ENCODE results near the gene NUDT4. TPM values are rescaled to one million over a fixed set of nuclear protein-coding genes. Genes with fewer than 3 reads are reported as not detected.

Gene NUDT4
- total and polyA plus RNA-seq, 9 of the 15 experiments (the other 6 are each of a cell fraction or from before 2014, with no cell fraction given) = 38.1 to 164 (median 99.2) TPM

DNA sequence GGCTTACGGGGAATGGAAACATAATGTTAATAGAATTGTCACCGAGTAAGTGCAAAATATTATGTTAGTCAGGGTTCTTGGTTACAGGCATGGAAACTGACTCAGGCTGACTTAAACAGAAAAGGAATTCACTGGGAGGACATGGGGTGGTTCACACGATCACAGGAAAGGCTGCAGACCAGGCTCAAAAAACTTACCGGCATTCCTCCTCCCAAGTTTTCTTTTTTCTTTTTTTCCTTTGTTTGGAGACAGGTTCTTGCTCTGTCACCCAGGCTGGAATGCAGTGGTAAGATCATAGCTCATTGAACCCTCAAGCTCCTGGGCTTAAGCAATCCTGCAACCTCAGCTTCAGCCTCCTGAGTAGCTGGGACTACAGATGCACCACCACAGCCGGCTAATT lies 75.9 kb downstream of the NUDT4 start:
- BruUV-seq (replicated peaks) = no TSS peak
- ChIA-PET CTCF (ENCODE audit: low intra/inter-chr PET ratio) (no interaction called here), POLR2A (no interaction called here)
- Histone ChIP-seq H3K9me1 (ENCODE audit: control insufficient read depth, insufficient read depth, low read length) (no peaks in the 10 kb centered on the region), H3K4me3 (no peak overlapping the region), H3K27me3 (ENCODE audit: control insufficient read depth in 2 of 2, insufficient read depth in 2 of 2, low read length in 2 of 2) (no peaks in the 10 kb centered on the region), H3K4me2 (ENCODE audit: insufficient read depth, low read length) (no peak overlapping the region), H3K79me2 (ENCODE audit: control insufficient read depth, insufficient read depth, low read length) (no peaks in the 10 kb centered on the region), H3K9ac (ENCODE audit: insufficient read depth in 1 of 2, low read depth in 2 of 2, low read length in 2 of 2) (0 out of 4 replicates have a peak overlapping the region, but pooled peaks of 1 of the 2 experiments have one; percentile 29), H3K36me3 (ENCODE audit: control insufficient read depth, insufficient read depth, low read length) (no peaks in the 10 kb centered on the region), H2AFZ (ENCODE audit: low read depth, low read length) (peak overlapping the region; percentile 42; the same call in 1 of the 2 replicates), H3K27ac (ENCODE audit: extremely low read depth, low read depth, low read length) (no peak overlapping the region), H3K4me1 (replicated peaks in 1 of 2; ENCODE audit: control insufficient read depth in 2 of 2, insufficient read depth in 2 of 2, low read length in 2 of 2) (no peaks in the 10 kb centered on the region), H4K20me1 (replicated peaks; ENCODE audit: control insufficient read depth, insufficient read depth, low read length) (no peaks in the 10 kb centered on the region), H3K9me3 (replicated peaks; ENCODE audit: control insufficient read depth, insufficient read depth, low read depth, low read length) (no peaks in the 10 kb centered on the region)
- intact Hi-C loops (cut with micrococcal nuclease) (no loop called here), in situ Hi-C loops (cut with MboI) (no loop called here)
- DNase-seq (ENCODE audit: extremely low read depth in 1 of 4, low spot score in 3 of 4) (no peak), ATAC-seq (peak; percentile 38; the same call in 1 of the 3 replicates), FAIRE-seq (no peak)
- 50% methylated on average over 5 of the region's 5 CpGs for WGBS (ENCODE audit: insufficient coverage, low coverage, missing lambda C conversion rate)
- TF ChIP-seq TAF15 (IDR thresholded peaks at IDR 0.05; ENCODE audit: low read depth, low read length) (no peak), BCOR (IDR thresholded peaks at IDR 0.05) (no peak), MEF2A (IDR thresholded peaks at IDR 0.05; ENCODE audit: control insufficient read depth, low read depth, low read length) (no peak), BCL6 (CRISPR knock-in tag; IDR thresholded peaks at IDR 0.05) (no peak), NR2C1 (IDR thresholded peaks at IDR 0.05) (no peak), NR2C1 (tag; IDR thresholded peaks at IDR 0.05) (no peak), NUFIP1 (IDR thresholded peaks at IDR 0.05; ENCODE audit: partially characterized antibody) (no peak), IFI16 (CRISPR knock-in tag; IDR thresholded peaks at IDR 0.05) (no peak), MCM3 (IDR thresholded peaks at IDR 0.05) (no peak), CREB1 (IDR thresholded peaks at IDR 0.05) (no peak), CREB1 (CRISPR knock-in tag; IDR thresholded peaks at IDR 0.05) (no peak), RAD21 (CRISPR knock-in tag; conservative IDR thresholded peaks at IDR 0.05 in 1 of 2, IDR thresholded peaks at IDR 0.05 in 1 of 2) (no peak), ZNF12 (CRISPR knock-in tag; IDR thresholded peaks at IDR 0.05) (no peak), KDM2B (CRISPR knock-in tag; IDR thresholded peaks at IDR 0.05) (no peak), ZNF316 (IDR thresholded peaks at IDR 0.05) (no peak), ZNF75A (CRISPR knock-in tag; IDR thresholded peaks at IDR 0.05) (no peak), BMI1 (IDR thresholded peaks at IDR 0.05; ENCODE audit: low read length) (no peak), HDAC6 (IDR thresholded peaks at IDR 0.05; ENCODE audit: low read depth, low read length) (no peak), ZC3H11A (IDR thresholded peaks at IDR 0.05; ENCODE audit: low read depth, low read length) (no peak), GTF2A2 (tag; IDR thresholded peaks at IDR 0.05) (no peak)
- TF ChIP-seq, protein P1, sequence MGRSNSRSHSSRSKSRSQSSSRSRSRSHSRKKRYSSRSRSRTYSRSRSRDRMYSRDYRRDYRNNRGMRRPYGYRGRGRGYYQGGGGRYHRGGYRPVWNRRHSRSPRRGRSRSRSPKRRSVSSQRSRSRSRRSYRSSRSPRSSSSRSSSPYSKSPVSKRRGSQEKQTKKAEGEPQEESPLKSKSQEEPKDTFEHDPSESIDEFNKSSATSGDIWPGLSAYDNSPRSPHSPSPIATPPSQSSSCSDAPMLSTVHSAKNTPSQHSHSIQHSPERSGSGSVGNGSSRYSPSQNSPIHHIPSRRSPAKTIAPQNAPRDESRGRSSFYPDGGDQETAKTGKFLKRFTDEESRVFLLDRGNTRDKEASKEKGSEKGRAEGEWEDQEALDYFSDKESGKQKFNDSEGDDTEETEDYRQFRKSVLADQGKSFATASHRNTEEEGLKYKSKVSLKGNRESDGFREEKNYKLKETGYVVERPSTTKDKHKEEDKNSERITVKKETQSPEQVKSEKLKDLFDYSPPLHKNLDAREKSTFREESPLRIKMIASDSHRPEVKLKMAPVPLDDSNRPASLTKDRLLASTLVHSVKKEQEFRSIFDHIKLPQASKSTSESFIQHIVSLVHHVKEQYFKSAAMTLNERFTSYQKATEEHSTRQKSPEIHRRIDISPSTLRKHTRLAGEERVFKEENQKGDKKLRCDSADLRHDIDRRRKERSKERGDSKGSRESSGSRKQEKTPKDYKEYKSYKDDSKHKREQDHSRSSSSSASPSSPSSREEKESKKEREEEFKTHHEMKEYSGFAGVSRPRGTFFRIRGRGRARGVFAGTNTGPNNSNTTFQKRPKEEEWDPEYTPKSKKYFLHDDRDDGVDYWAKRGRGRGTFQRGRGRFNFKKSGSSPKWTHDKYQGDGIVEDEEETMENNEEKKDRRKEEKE (IDR thresholded peaks at IDR 0.05; ENCODE audit: borderline replicate concordance in 1 of 2, control insufficient read depth in 1 of 2, low read depth in 2 of 2, low read length in 1 of 2) = no peak
- TF ChIP-seq, protein P2, sequence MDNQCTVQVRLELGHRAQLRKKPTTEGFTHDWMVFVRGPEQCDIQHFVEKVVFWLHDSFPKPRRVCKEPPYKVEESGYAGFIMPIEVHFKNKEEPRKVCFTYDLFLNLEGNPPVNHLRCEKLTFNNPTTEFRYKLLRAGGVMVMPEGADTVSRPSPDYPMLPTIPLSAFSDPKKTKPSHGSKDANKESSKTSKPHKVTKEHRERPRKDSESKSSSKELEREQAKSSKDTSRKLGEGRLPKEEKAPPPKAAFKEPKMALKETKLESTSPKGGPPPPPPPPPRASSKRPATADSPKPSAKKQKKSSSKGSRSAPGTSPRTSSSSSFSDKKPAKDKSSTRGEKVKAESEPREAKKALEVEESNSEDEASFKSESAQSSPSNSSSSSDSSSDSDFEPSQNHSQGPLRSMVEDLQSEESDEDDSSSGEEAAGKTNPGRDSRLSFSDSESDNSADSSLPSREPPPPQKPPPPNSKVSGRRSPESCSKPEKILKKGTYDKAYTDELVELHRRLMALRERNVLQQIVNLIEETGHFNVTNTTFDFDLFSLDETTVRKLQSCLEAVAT (IDR thresholded peaks at IDR 0.05) = no peak
